ENCODE data around the gene RASL10B.
A peak's percentile ranks its signal among the peaks of the same experiment; 100 is the strongest.

Gene RASL10B

DNA sequence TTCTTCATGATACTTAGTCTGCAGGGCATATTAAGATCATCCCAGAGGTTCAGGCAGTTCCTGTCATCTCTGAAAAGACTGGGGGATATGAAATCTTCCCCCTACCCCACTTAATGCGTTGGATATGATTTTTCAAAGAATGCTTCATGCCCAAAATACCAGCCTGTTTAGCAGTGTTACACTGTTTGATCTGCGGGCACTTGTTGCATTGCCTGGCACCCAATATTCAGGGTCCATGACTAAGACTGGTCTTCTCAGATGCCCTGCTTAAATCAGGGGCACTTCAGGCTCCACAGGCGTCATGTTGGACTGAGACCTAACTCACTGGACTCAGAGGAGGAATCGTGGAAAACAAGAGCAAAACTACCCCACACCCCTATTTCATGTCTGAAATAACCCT lies 6.4 kb upstream of the RASL10B start:
- Histone ChIP-seq H3K4me3 (ENCODE audit: low read depth, low read length) (no peak overlapping the region), H3K27me3 (ENCODE audit: control insufficient read depth, insufficient read depth, low read length) (no peaks in the 10 kb centered on the region), H3K79me2 (no peaks in the 10 kb centered on the region), H2AFZ (no peak overlapping the region), H3K4me2 (ENCODE audit: low read length) (no peak overlapping the region), H3K27ac (no peak overlapping the region), H3K9ac (no peak overlapping the region), H3K4me1 (peaks cover 32% of the 10 kb centered on the region), H3K36me3 (ENCODE audit: control insufficient read depth, insufficient read depth, low read length) (no peaks in the 10 kb centered on the region), H3K9me3 (ENCODE audit: control insufficient read depth, low read length) (no peaks in the 10 kb centered on the region)
- TF ChIP-seq CTCF (IDR thresholded peaks at IDR 0.05): no peak

GRCh38 chr17:35725802-35726126 lies 5.7 kb upstream of the RASL10B start:
- Histone ChIP-seq H3K27me3 (ENCODE audit: control insufficient read depth, insufficient read depth, low read length) (no peaks in the 10 kb centered on the region), H3K9me3 (ENCODE audit: control insufficient read depth, low read length) (no peaks in the 10 kb centered on the region), H2AFZ (no peak overlapping the region), H3K4me2 (ENCODE audit: low read length) (no peak overlapping the region), H3K27ac (no peak overlapping the region), H3K4me1 (peaks cover 33% of the 10 kb centered on the region), H3K79me2 (no peaks in the 10 kb centered on the region), H3K36me3 (ENCODE audit: control insufficient read depth, insufficient read depth, low read length) (no peaks in the 10 kb centered on the region), H3K4me3 (ENCODE audit: low read depth, low read length) (no peak overlapping the region), H3K9ac (no peak overlapping the region)
- no peak for TF ChIP-seq CTCF (IDR thresholded peaks at IDR 0.05)

- Histone ChIP-seq H3K36me3 (ENCODE audit: control insufficient read depth, insufficient read depth, low read length) (no peaks in the 10 kb centered on the region), H2AFZ (no peak overlapping the region), H3K9me3 (ENCODE audit: control insufficient read depth, low read length) (no peaks in the 10 kb centered on the region), H3K9ac (no peak overlapping the region), H3K79me2 (no peaks in the 10 kb centered on the region), H3K27me3 (ENCODE audit: control insufficient read depth, insufficient read depth, low read length) (no peaks in the 10 kb centered on the region), H3K27ac (peak overlapping the region; percentile 10), H3K4me3 (ENCODE audit: low read depth, low read length) (no peak overlapping the region), H3K4me2 (ENCODE audit: low read length) (no peak overlapping the region), H3K4me1 (peaks cover 38% of the 10 kb centered on the region)
- no peak for TF ChIP-seq CTCF (IDR thresholded peaks at IDR 0.05)
Observed at GRCh38 chr17:35726127-35726952, 5.1 kb upstream of the RASL10B start.

DNA sequence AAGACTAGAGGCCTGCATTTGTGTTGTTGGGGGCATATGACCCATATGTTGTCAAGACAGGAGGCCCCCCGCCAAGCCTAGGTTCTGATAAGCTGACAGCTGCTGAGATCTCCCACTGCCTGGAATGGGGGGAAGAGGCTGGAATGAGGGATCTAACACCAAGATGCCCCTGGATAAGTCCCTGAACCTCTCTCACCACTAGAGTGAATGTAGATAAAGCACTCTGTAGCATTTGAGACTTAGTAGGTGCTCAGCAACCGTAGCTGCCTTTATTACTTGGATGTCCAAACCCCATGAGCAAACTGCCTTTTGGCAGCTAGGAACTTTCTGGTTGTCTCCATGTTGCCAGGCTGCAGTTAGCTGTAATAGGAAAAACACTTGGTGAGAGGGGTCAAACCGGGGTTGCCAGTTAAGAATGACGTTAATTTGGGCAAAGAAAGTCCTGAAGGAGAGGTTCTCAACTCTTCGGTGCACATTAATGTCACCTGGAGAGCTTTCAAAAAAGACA lies 4.4 kb upstream of the RASL10B start:
- peaks cover 39% of the 10 kb centered on the region for H3K4me1 ChIP-seq

More for the DNA sequence above, 4.4 kb upstream of the RASL10B start:
- no peak overlapping the region for H3K4me3 ChIP-seq (ENCODE audit: low read depth, low read length)
- no peak overlapping the region for H3K9ac ChIP-seq
- no peak overlapping the region for H2AFZ ChIP-seq
- H3K79me2 ChIP-seq: no peaks in the 10 kb centered on the region
- no peaks in the 10 kb centered on the region for H3K36me3 ChIP-seq (ENCODE audit: control insufficient read depth, insufficient read depth, low read length)
- H3K4me2 ChIP-seq (ENCODE audit: low read length): no peak overlapping the region
- no peaks in the 10 kb centered on the region for H3K9me3 ChIP-seq (ENCODE audit: control insufficient read depth, low read length)
- peak overlapping the region; percentile 10 for H3K27ac ChIP-seq
- H3K27me3 ChIP-seq (ENCODE audit: control insufficient read depth, insufficient read depth, low read length): no peaks in the 10 kb centered on the region
- TF ChIP-seq CTCF (IDR thresholded peaks at IDR 0.05): no peak
